Fibroblast of skin of right quadriceps (primary cell): Measurements from ENCODE around the gene P4HA3.

Experiments used
- DNase-seq: peaks from one replicate; pipeline ENCODE4 v3.0.0-alpha.2; 2013

P4HA3 gene

GRCh38 chr11:74257959-74258553 lies 53.4 kb downstream of the P4HA3 start:
- DNase-seq = peak; percentile 46

- DNase-seq = no peak
Observed at GRCh38 chr11:74256378-74257133, 54.9 kb downstream of the P4HA3 start.

- peak; percentile 65 for DNase-seq
Observed at GRCh38 chr11:74255741-74256375, 55.6 kb downstream of the P4HA3 start.

- DNase-seq = no peak
Observed at GRCh38 chr11:74253361-74253760, 58.1 kb downstream of the P4HA3 start.

GRCh38 chr11:74249496-74249895 lies 61.9 kb downstream of the P4HA3 start:
- no peak for DNase-seq

- DNase-seq = no peak
Observed at GRCh38 chr11:74248469-74248868, 63.0 kb downstream of the P4HA3 start.

- no peak for DNase-seq
Observed at GRCh38 chr11:74238243-74238642, 73.2 kb downstream of the P4HA3 start.

GRCh38 chr11:74237541-74237940 lies 73.9 kb downstream of the P4HA3 start:
- DNase-seq = no peak

GRCh38 chr11:74235121-74235520 lies 76.3 kb downstream of the P4HA3 start:
- no peak for DNase-seq

- no peak for DNase-seq
Observed at GRCh38 chr11:74233683-74234082, 77.8 kb downstream of the P4HA3 start.

- DNase-seq = no peak
Observed at GRCh38 chr11:74232311-74232950, 79.0 kb downstream of the P4HA3 start.

- DNase-seq = no peak
Observed at GRCh38 chr11:74226907-74227306, 84.5 kb downstream of the P4HA3 start.

- no peak for DNase-seq
Observed at GRCh38 chr11:74225565-74225964, 85.9 kb downstream of the P4HA3 start.

- no peak for DNase-seq
Observed at GRCh38 chr11:74221816-74222215, 89.6 kb downstream of the P4HA3 start.

- DNase-seq = no peak
Observed at GRCh38 chr11:74220376-74220775, 91.1 kb downstream of the P4HA3 start.
